ENCODE measurements around the gene KCMF1. TPM values are rescaled to one million over a fixed set of nuclear protein-coding genes. Genes with fewer than 3 reads are reported as not detected.

The KCMF1 gene
- total RNA-seq, 5 donors from 2014 or later (not counting 1 experiment from before 2014, with no cell fraction given) = 56.7 to 62.5 (median 60.3) TPM

DNA sequence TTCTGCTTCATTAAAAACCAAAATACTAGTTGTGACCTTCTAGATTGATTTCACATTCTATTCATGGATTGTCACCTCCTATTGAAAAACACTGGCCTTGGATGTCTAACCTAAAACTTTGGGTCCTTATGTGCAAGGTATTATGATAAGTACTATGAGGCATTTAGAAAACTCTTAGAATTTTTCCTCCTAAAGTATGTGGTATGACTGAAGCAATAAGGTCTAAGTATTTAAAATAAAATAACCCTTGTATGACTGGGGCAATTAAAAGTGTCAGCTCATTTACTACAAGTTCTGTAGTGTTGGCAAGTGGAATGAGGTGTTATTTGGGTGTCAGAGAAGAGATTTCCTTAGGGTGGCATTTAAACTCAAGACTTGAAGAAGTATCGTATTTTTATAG is 15.1 kb downstream of the KCMF1 start:
- CTCF ChIA-PET = no interaction called here

DNA sequence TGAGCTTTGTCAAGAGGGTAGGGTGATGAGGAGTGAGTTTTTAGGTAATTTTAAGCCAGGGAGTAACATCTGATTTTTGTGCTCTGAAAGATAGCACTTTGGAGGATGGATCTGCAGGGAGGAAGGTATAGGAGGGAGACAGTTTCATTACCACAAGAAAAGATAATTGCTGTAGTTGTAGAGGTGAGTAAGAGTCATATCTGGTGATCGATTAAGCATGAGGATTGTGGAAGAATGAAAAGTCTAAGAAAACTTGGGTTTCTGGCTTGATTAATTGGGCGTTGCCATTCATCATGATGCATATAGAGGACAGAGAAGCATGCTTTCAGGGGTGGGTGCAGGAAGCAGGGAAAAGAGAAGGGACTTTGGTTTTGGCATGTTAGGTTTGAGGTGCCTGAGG is 18.5 kb downstream of the KCMF1 start:
- Histone ChIP-seq H3K4me3 (ENCODE audit: control insufficient read depth in 1 of 2, extremely low read depth in 1 of 2, low read length in 1 of 2) (no peak overlapping the region), H3K9me3 (no peaks in the 10 kb centered on the region), H3K36me3 (ENCODE audit: control insufficient read depth in 2 of 2, extremely low read depth in 1 of 2, insufficient read depth in 1 of 2, low read length in 1 of 2) (peaks cover 0 to 7% of the 10 kb centered on the region in 2 donors), H3K4me1 (ENCODE audit: control insufficient read depth in 1 of 2, extremely low read depth in 1 of 2, insufficient read depth in 2 of 2, low read length in 2 of 2) (peaks cover 29 to 33% of the 10 kb centered on the region in 2 experiments), H3K27me3 (replicated peaks in 1 of 2; ENCODE audit: control insufficient read depth in 2 of 2, extremely low read depth in 1 of 2, insufficient read depth in 2 of 2, low read length in 1 of 2) (no peaks in the 10 kb centered on the region), H3K27ac (ENCODE audit: low read length) (no peak overlapping the region)
- CTCF ChIA-PET = no interaction called here
- no peak overlapping the region for H3K27ac Mint-ChIP-seq
- H3K27me3 Mint-ChIP-seq = no peaks in the 10 kb centered on the region
- H3K9me3 Mint-ChIP-seq = no peaks in the 10 kb centered on the region
- H3K36me3 Mint-ChIP-seq = peaks cover 8% of the 10 kb centered on the region
- peaks cover 11 to 42% (median 41%) of the 10 kb centered on the region in 3 donors for H3K4me1 Mint-ChIP-seq
- 66% methylated on average over 2 of the region's 2 CpGs for WGBS (ENCODE audit: insufficient coverage)
- POLR2A ChIA-PET = interaction anchor here in 1 of 2 donors (0.5 kb wide), 1 partner anchor 119 kb away, joined by 3 read pairs; no protein-coding TSS in a partner anchor
- H3K4me3 Mint-ChIP-seq = no peak overlapping the region
- ATAC-seq (replicated peaks in 1 of 4) (peak in 1 of 4 experiments; percentile 31), DNase-seq (no peak)

More for the DNA sequence above, 15.1 kb downstream of the KCMF1 start:
- no peaks in the 10 kb centered on the region for H3K9me3 Mint-ChIP-seq
- POLR2A ChIA-PET = no interaction called here
- H3K36me3 Mint-ChIP-seq = peaks cover 7% of the 10 kb centered on the region
- H3K27ac Mint-ChIP-seq = peak overlapping the region; percentile 7 to 17
- Histone ChIP-seq H3K4me1 (ENCODE audit: control insufficient read depth in 1 of 2, extremely low read depth in 1 of 2, insufficient read depth in 2 of 2, low read length in 2 of 2) (peaks cover 29 to 49% of the 10 kb centered on the region in 2 experiments), H3K4me3 (ENCODE audit: control insufficient read depth in 1 of 2, extremely low read depth in 1 of 2, low read length in 1 of 2) (no peak overlapping the region), H3K27me3 (replicated peaks in 1 of 2; ENCODE audit: control insufficient read depth in 2 of 2, extremely low read depth in 1 of 2, insufficient read depth in 2 of 2, low read length in 1 of 2) (no peaks in the 10 kb centered on the region), H3K27ac (ENCODE audit: low read length) (no peak overlapping the region), H3K36me3 (ENCODE audit: control insufficient read depth in 2 of 2, extremely low read depth in 1 of 2, insufficient read depth in 1 of 2, low read length in 1 of 2) (no peaks in the 10 kb centered on the region), H3K9me3 (no peaks in the 10 kb centered on the region)
- peaks cover 31 to 52% (median 48%) of the 10 kb centered on the region in 3 donors for H3K4me1 Mint-ChIP-seq
- 100% methylated on average over 1 of the region's 1 CpG for WGBS (ENCODE audit: insufficient coverage)
- no peaks in the 10 kb centered on the region for H3K27me3 Mint-ChIP-seq
- no peak for DNase-seq
- ATAC-seq (replicated peaks in 1 of 4) = no peak
- peak overlapping the region in 1 of 3 donors; percentile 32 for H3K4me3 Mint-ChIP-seq

DNA sequence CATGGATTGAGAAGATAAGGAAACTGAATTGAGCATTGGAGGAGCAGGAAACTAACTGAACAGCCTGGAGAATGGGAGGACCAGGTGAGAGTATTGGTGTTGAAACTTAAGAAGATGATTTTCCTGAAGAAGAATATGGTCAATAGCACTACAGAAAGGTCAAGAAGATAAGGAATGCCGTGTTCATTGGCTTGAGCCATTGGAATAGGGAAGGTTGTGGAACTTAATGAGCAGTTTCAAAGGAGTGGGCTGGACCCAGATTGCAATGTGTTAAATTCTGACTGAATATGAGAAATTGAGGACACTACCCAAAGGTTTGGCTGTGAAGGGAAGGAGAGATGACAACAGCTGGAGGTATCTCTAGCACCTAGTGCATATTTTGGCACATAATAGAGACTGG is 19.0 kb downstream of the KCMF1 start:
- no peak overlapping the region for H3K4me3 ChIP-seq (ENCODE audit: control insufficient read depth in 1 of 2, extremely low read depth in 1 of 2, low read length in 1 of 2)
- Mint-ChIP-seq H3K36me3 (peaks cover 7% of the 10 kb centered on the region), H3K4me1 (peaks cover 7 to 40% (median 39%) of the 10 kb centered on the region in 3 donors), H3K27ac (no peak overlapping the region), H3K27me3 (no peaks in the 10 kb centered on the region), H3K4me3 (no peak overlapping the region), H3K9me3 (no peaks in the 10 kb centered on the region)
- no peaks in the 10 kb centered on the region for H3K9me3 ChIP-seq
- DNase-seq (no peak), ATAC-seq (replicated peaks in 1 of 4) (no peak)
- ChIA-PET POLR2A (interaction anchor here (0.6 kb wide), 4 partner anchors 13 to 525 kb away, joined by 3 to 5 read pairs (median 3); no protein-coding TSS in a partner anchor), CTCF (interaction anchor here in 1 of 2 donors (0.7 to 1.4 kb wide), 3 partner anchors 11 to 13 kb away, joined by 3 to 4 read pairs (median 3); no protein-coding TSS in a partner anchor)
- no peak overlapping the region for H3K27ac ChIP-seq (ENCODE audit: low read length)
- H3K4me1 ChIP-seq (ENCODE audit: control insufficient read depth in 1 of 2, extremely low read depth in 1 of 2, insufficient read depth in 2 of 2, low read length in 2 of 2) = peaks cover 27 to 31% of the 10 kb centered on the region in 2 experiments
- H3K27me3 ChIP-seq (replicated peaks in 1 of 2; ENCODE audit: control insufficient read depth in 2 of 2, extremely low read depth in 1 of 2, insufficient read depth in 2 of 2, low read length in 1 of 2) = no peaks in the 10 kb centered on the region
- H3K36me3 ChIP-seq (ENCODE audit: control insufficient read depth in 2 of 2, extremely low read depth in 1 of 2, insufficient read depth in 1 of 2, low read length in 1 of 2) = peaks cover 0 to 7% of the 10 kb centered on the region in 2 donors
- WGBS (ENCODE audit: insufficient coverage) = 89% methylated on average over 1 of the region's 1 CpG

DNA sequence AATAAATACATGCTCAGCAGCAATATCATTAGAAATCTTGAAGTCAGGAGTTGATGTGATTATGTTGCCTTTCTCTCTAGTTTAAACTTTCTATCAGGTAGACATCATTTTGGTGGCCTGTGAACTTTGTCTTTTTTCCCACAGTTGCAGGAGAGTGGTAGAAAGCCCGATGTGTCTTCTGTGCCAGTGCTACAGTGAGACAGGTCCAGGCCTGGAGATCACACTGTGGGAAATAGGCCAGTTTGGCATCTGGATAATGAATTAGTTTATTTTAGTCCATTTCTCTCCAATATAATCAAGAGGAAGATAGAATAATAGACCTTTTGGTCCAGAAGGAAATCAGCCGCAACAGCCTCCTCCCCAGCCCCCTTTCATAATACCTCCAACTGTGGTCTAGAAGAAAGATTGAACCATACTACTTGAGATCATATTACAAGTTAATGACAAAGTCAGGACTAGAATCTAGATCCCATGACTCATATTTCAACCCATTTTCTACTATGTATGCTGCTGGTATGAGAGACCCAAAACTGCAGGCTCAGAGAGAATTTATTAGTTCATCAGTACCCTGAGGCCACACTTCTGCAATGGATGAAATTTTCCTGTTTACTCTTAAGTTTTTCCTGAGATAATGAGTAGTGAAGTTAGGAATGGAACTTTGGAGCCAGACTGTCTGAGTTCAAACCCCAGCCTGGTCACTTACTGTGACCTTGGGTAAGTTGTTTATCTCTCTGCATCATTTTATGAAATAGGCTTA is 20.6 kb downstream of the KCMF1 start:
- peaks cover 14 to 41% (median 41%) of the 10 kb centered on the region in 3 donors for H3K4me1 Mint-ChIP-seq
- Histone ChIP-seq H3K36me3 (ENCODE audit: control insufficient read depth in 2 of 2, extremely low read depth in 1 of 2, insufficient read depth in 1 of 2, low read length in 1 of 2) (peaks cover 0 to 7% of the 10 kb centered on the region in 2 donors), H3K9me3 (no peaks in the 10 kb centered on the region), H3K27ac (ENCODE audit: low read length) (no peak overlapping the region), H3K4me3 (ENCODE audit: control insufficient read depth in 1 of 2, extremely low read depth in 1 of 2, low read length in 1 of 2) (no peak overlapping the region), H3K27me3 (replicated peaks in 1 of 2; ENCODE audit: control insufficient read depth in 2 of 2, extremely low read depth in 1 of 2, insufficient read depth in 2 of 2, low read length in 1 of 2) (no peaks in the 10 kb centered on the region), H3K4me1 (ENCODE audit: control insufficient read depth in 1 of 2, extremely low read depth in 1 of 2, insufficient read depth in 2 of 2, low read length in 2 of 2) (peaks cover 21 to 28% of the 10 kb centered on the region in 2 experiments)
- H3K4me3 Mint-ChIP-seq = no peak overlapping the region
- ATAC-seq (replicated peaks in 1 of 4) (no peak), DNase-seq (no peak)
- H3K36me3 Mint-ChIP-seq = peaks cover 5% of the 10 kb centered on the region
- ChIA-PET POLR2A (interaction anchor here in 1 of 2 donors (1.1 kb wide), 1 partner anchor 14 kb away, joined by 4 read pairs; no protein-coding TSS in a partner anchor), CTCF (interaction anchor here in 1 of 2 donors (1.6 kb wide), 1 partner anchor 26 kb away, joined by 10 read pairs; no protein-coding TSS in a partner anchor)
- H3K27me3 Mint-ChIP-seq = no peaks in the 10 kb centered on the region
- no peaks in the 10 kb centered on the region for H3K9me3 Mint-ChIP-seq
- no CpG with 5 or more reads among the region's 2 CpGs for WGBS (ENCODE audit: insufficient coverage)
- H3K27ac Mint-ChIP-seq = peak overlapping the region in 1 of 2 donors; percentile 57

DNA sequence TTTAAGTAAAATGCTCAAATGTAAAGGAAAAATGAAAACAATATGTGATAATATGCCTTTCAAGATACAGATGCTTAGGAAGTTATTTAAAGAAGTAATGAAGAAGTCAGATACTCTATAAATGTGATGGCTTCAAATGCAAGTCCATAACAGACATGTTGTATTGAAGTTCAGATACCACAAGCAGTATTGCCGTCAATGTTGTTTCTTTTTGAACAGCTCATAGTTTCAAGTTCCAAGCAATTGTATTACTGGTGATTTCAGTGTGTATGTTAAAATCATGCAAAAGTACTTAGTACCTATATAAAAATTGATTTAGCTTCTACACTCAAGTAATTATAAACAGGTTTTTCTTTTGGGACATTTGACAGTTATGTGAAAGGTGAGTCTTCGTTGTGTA is 24.9 kb downstream of the KCMF1 start:
- H3K4me1 Mint-ChIP-seq = peaks cover 40 to 56% (median 49%) of the 10 kb centered on the region in 3 donors
- H3K9me3 Mint-ChIP-seq = no peaks in the 10 kb centered on the region
- H3K36me3 ChIP-seq (ENCODE audit: control insufficient read depth in 2 of 2, extremely low read depth in 1 of 2, insufficient read depth in 1 of 2, low read length in 1 of 2) = peaks cover 0 to 7% of the 10 kb centered on the region in 2 donors
- no peak overlapping the region for H3K4me3 Mint-ChIP-seq
- ATAC-seq (replicated peaks in 1 of 4) (no peak), DNase-seq (no peak)
- H3K27me3 ChIP-seq (replicated peaks in 1 of 2; ENCODE audit: control insufficient read depth in 2 of 2, extremely low read depth in 1 of 2, insufficient read depth in 2 of 2, low read length in 1 of 2) = no peaks in the 10 kb centered on the region
- no peak overlapping the region for H3K4me3 ChIP-seq (ENCODE audit: control insufficient read depth in 1 of 2, extremely low read depth in 1 of 2, low read length in 1 of 2)
- ChIA-PET POLR2A (no interaction called here), CTCF (interaction anchor here (0.5 to 1.3 kb wide), 5 partner anchors 10 to 381 kb away, joined by 3 to 7 read pairs (median 4); no protein-coding TSS in a partner anchor)
- H3K27me3 Mint-ChIP-seq = no peaks in the 10 kb centered on the region
- peaks cover 5% of the 10 kb centered on the region for H3K36me3 Mint-ChIP-seq
- peak overlapping the region in 1 of 2 donors; percentile 12 for H3K27ac Mint-ChIP-seq
- no peaks in the 10 kb centered on the region for H3K9me3 ChIP-seq
- no CpG with 5 or more reads among the region's 2 CpGs for WGBS (ENCODE audit: insufficient coverage)
- H3K27ac ChIP-seq (ENCODE audit: low read length) = no peak overlapping the region
- H3K4me1 ChIP-seq (ENCODE audit: control insufficient read depth in 1 of 2, extremely low read depth in 1 of 2, insufficient read depth in 2 of 2, low read length in 2 of 2) = peaks cover 4 to 27% of the 10 kb centered on the region in 2 experiments

DNA sequence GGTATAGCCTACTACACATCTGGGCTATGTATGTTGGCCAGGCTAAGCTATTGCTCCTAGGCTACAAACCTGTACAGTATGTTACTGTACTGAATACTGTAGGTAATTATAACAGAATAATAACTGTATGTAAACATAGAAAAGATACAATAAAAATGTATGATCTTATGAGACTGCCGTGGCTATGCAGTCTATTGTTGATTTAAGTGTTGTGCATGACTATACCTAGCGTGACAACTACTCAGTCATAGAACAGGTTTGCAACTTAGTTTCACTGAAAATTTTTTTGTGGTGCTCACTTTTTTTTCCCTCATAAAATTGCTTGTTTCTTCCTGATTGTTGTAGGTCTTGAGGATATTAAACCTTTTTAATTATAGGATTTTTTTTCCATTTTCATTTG is 25.9 kb downstream of the KCMF1 start:
- H3K4me1 Mint-ChIP-seq = peaks cover 51 to 66% (median 57%) of the 10 kb centered on the region in 3 donors
- H3K36me3 Mint-ChIP-seq = peaks cover 3% of the 10 kb centered on the region
- ChIA-PET CTCF (no interaction called here), POLR2A (interaction anchor here in 1 of 2 donors (0.7 kb wide), 1 partner anchor 135 kb away, joined by 6 read pairs; no protein-coding TSS in a partner anchor)
- no peak overlapping the region for H3K4me3 Mint-ChIP-seq
- H3K27ac ChIP-seq (ENCODE audit: low read length) = no peak overlapping the region
- no peak for DNase-seq
- H3K4me1 ChIP-seq (ENCODE audit: control insufficient read depth in 1 of 2, extremely low read depth in 1 of 2, insufficient read depth in 2 of 2, low read length in 2 of 2) = peaks cover 4 to 29% of the 10 kb centered on the region in 2 experiments
- no peaks in the 10 kb centered on the region for H3K27me3 ChIP-seq (replicated peaks in 1 of 2; ENCODE audit: control insufficient read depth in 2 of 2, extremely low read depth in 1 of 2, insufficient read depth in 2 of 2, low read length in 1 of 2)
- H3K27me3 Mint-ChIP-seq = no peaks in the 10 kb centered on the region
- no peak for ATAC-seq (replicated peaks in 1 of 4)
- no peak overlapping the region for H3K27ac Mint-ChIP-seq
- H3K9me3 Mint-ChIP-seq = no peaks in the 10 kb centered on the region
- WGBS (ENCODE audit: insufficient coverage) = no CpG with 5 or more reads among the region's 2 CpGs
- no peak overlapping the region for H3K4me3 ChIP-seq (ENCODE audit: control insufficient read depth in 1 of 2, extremely low read depth in 1 of 2, low read length in 1 of 2)
- no peaks in the 10 kb centered on the region for H3K9me3 ChIP-seq
- H3K36me3 ChIP-seq (ENCODE audit: control insufficient read depth in 2 of 2, extremely low read depth in 1 of 2, insufficient read depth in 1 of 2, low read length in 1 of 2) = peaks cover 0 to 7% of the 10 kb centered on the region in 2 donors

All from T-cell (primary cell).